Heart right ventricle (tissue), 16 donors: Measurements from ENCODE around the gene USP30. TPM values are rescaled to one million over a fixed set of nuclear protein-coding genes. Genes with fewer than 3 reads are reported as not detected.

ENCODE experiments used
- ATAC-seq, 8 donors: fragments of 200-7000 bp; cut with Tn5 transposase; one replicate each; pipeline ENCODE4 v1.9.1; 2020; ENCODE audit warnings: mild to moderate bottlenecking in 8 of 8, moderate library complexity in 8 of 8, moderate number of reproducible peaks in 1 of 8
- DNase-seq, 2 donors: peaks; one replicate each; pipeline ENCODE4 v3.0.0-alpha.2; 2020
- H3K27ac ChIP-seq, 10 donors: fragments of 200-600 bp; sonication (generic) in 2 of 10; one replicate each; pipeline versions ENCODE4 v1.5.0 to v1.8.0; 2020 to 2022; ENCODE audit warnings: mild to moderate bottlenecking in 3 of 10
- H3K27me3 ChIP-seq, 7 donors: fragments of 200-600 bp; one replicate each; pipeline ENCODE4 v1.8.0; 2021 to 2022; ENCODE audit warnings: mild to moderate bottlenecking in 2 of 7
- H3K36me3 ChIP-seq, 9 donors: fragments of 200-600 bp; sonication (generic) in 1 of 9; one replicate each; pipeline versions ENCODE4 v1.5.0 to v1.8.0; 2020 to 2022; ENCODE audit warnings: mild to moderate bottlenecking in 2 of 9
- H3K4me1 ChIP-seq, 9 donors: fragments of 200-600 bp; sonication (generic) in 1 of 9; one replicate each; pipeline versions ENCODE4 v1.5.0 to v1.8.0; 2020 to 2022; ENCODE audit warnings: mild to moderate bottlenecking in 4 of 9
- H3K4me3 ChIP-seq, 10 donors: fragments of 200-600 bp; sonication (generic) in 2 of 10; one replicate each; pipeline versions ENCODE4 v1.5.0 to v1.8.0; 2020 to 2022; ENCODE audit warnings: mild to moderate bottlenecking in 7 of 10, moderate library complexity in 2 of 10
- H3K9me3 ChIP-seq, 11 donors: fragments of 200-600 bp in 10 of 11; sonication (generic) in 2 of 11; one replicate each; pipeline versions ENCODE4 v1.5.0 to v1.8.0; 2013 to 2022; ENCODE audit warnings: mild to moderate bottlenecking in 2 of 11, control low read depth in 1 of 11, moderate library complexity in 1 of 11
- WGBS, 2 donors: extraction: QIAGEN DNeasy Blood & Tissue Kit; methylation state at CpG; one replicate each; pipeline ENCODE4 v1.1.7; 2013; ENCODE audit warnings: inconsistent platforms in 1 of 2; 5-methylcytosine and 5-hydroxymethylcytosine counted together
- intact Hi-C, 10 donors: fragments of 100-400 bp; cut with DNase I; formaldehyde crosslinking; loops; one replicate each; pipeline versions ENCODE4 v1.11.1 to v1.14.2; 2022
- polyA plus RNA-seq, 2 donors: library from polyadenylated mRNA; stranded (reverse); fragments of 200-250 nt; gene quantifications; one replicate each; pipeline ENCODE4 v1.2.3, GENCODE V29; 2013
- total RNA-seq, 10 donors: library from RNA; stranded (reverse); fragmentation: NEBNext Ultra II Directional in 3 of 10; extraction: Animal tissue kit (Norgen Biotek cat#: 25700) in 3 of 10; gene quantifications; one replicate each; pipeline versions ENCODE4 v1.2.1 to v1.2.4, GENCODE V29; 2021 to 2023
- TF ChIP-seq, protein P1 (sequence below), 9 donors: fragments of 200-600 bp; sonication (generic) in 2 of 9; IDR thresholded peaks; one replicate each; pipeline versions ENCODE4 v1.5.0 to v1.8.0; 2021 to 2022; ENCODE audit warnings: antibody characterized with exemption in 9 of 9, mild to moderate bottlenecking in 5 of 9, moderate library complexity in 1 of 9
- donor health status: Arrhythmogenic right ventricular cardiomyopathy.
- donor health status: ischemic (EF 13 %, LVEDD 7.1; RV severe dilation, severe dysfunction).
- donor health status: healthy with polysubstance abuse.
- donor health status: DM: no; HTN: yes; CAD: no.
- donor health status: DM: no; HTN: no; CAD: no.
- donor health status: ischemic (EF 25% LVEDD 6.9; RV normal size, moderate dysfunction).
- donor health status: ischemic (EF 25% LVEDD 5.7; RV mildly dilated, moderate dysfunction).
- donor health status: healthy.
- donor health status: DM: yes; HTN: yes; CAD: no.
- donor health status: Ischemic cardiomyopathy.
- donor health status: ischemic (EF 35%, LVEDD 5.7; RV mildly dilated, moderate dysfunction).
- donor health status: nonischemic (EF 11% LVEDD 7.7; RV severe dilation, severe dysfunction).
- donor health status: DM: yes; HTN: yes; CAD: no.
- donor health status: PGD.
- donor health status: ischemic (EF 29% LVEDD 5.4; RV normal size, mild dysfunction).
- donor health status: nonischemic (EF 23%, LVEDD 6.1; RV moderate dilation, normal function).

The USP30 gene
- total and polyA plus RNA-seq, 12 donors, result 4.8 to 22.2 (median 12.7) TPM

DNA sequence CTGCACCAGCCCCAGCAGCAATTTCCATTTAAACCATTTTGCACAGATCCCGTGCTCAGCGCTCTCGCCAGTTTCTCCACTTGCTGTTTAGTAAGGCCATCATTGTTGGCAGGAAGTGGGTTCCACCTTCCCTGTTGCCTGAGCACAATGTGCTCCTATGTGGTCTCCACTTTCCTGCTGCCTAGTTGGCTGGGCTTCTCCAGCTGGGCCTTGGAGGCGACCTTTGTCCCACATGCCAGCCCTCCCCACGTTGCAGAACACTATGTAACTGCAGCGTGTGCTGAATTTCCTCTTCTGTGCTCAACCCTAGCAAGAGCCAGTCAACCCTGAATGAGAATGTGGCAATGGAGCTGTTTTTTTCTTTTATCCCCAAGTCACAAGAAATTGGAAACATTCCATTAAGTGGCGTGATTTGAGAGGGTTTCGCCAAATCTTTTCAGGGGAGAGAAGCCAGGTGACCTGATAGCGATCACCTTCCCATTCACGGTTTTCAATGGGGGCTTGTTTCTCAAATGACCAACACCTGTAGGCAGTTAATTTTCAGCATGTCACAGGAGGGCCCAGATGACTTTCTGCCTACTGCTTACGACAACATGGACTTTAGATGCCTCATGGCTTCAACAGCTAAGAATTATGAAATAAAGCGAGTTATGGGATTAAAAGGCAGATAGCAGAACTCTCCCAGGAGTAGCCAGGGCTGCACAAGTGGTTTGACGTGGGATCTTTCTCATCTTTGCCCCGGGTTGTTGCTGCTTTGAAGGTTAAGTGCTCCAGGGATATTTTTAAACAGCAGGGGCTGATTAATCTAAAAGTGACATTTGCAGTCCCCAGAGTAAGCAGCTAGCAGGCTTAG lies 63.6 kb downstream of the USP30 start, which contains the start of gene ACACB:
Gene ACACB (plus strand): TSS at position 830 of the 853 bp plus-strand sequence. CDS start 22,819 bp downstream, outside the sequence.
- DNase-seq (peak; percentile 67 to 69), ATAC-seq (peak; percentile 26 to 83 (median 68))
- peaks cover 0 to 5% (median 0%) of the 10 kb centered on the region in 9 donors for H3K36me3 ChIP-seq
- 29 to 31% methylated on average over 14 of the region's 14 CpGs for WGBS, 2 donors
- H3K27ac ChIP-seq, result peak within 1 kb of the TSS; percentile 84 to 99 (median 91)
- TF ChIP-seq, protein P1, sequence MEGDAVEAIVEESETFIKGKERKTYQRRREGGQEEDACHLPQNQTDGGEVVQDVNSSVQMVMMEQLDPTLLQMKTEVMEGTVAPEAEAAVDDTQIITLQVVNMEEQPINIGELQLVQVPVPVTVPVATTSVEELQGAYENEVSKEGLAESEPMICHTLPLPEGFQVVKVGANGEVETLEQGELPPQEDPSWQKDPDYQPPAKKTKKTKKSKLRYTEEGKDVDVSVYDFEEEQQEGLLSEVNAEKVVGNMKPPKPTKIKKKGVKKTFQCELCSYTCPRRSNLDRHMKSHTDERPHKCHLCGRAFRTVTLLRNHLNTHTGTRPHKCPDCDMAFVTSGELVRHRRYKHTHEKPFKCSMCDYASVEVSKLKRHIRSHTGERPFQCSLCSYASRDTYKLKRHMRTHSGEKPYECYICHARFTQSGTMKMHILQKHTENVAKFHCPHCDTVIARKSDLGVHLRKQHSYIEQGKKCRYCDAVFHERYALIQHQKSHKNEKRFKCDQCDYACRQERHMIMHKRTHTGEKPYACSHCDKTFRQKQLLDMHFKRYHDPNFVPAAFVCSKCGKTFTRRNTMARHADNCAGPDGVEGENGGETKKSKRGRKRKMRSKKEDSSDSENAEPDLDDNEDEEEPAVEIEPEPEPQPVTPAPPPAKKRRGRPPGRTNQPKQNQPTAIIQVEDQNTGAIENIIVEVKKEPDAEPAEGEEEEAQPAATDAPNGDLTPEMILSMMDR (IDR thresholded peaks at IDR 0.05), result no peak
- intact Hi-C loops, result loop anchor here in 6 of 10 donors (2.0 to 10.0 kb wide), 6 partner anchors 15 to 269 kb away; no protein-coding TSS in a partner anchor
- no peaks in the 10 kb centered on the region for H3K9me3 ChIP-seq
- H3K4me3 ChIP-seq, result peak within 1 kb of the TSS; percentile 24 to 49 (median 43)
- peaks cover 15 to 98% (median 79%) of the 10 kb centered on the region in 9 donors for H3K4me1 ChIP-seq
- no peaks in the 10 kb centered on the region for H3K27me3 ChIP-seq

DNA sequence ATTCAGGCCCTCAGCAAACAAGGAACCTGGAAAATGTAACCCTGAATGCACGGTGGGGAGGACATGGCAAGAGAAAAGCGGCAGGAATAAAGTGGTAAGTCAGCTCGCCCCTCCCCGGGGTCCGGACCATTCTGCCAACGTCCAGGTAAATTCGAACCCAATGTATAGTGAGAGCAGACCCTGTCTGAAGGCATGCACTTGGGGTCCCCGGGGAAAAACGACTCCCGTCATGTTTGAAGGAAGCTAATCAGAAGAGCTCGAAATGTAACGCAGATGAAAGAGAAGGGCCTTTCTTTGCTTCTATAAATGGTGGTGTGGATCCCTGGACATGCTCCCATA lies 64.2 kb downstream of the USP30 start:
- TF ChIP-seq, protein P1 (IDR thresholded peaks at IDR 0.05), result no peak
- Histone ChIP-seq H3K4me3 (peak overlapping the region; percentile 24 to 49 (median 43)), H3K27ac (peak overlapping the region; percentile 84 to 99 (median 91)), H3K27me3 (no peaks in the 10 kb centered on the region), H3K9me3 (no peaks in the 10 kb centered on the region), H3K4me1 (peaks cover 15 to 100% (median 79%) of the 10 kb centered on the region in 9 donors), H3K36me3 (peaks cover 0 to 6% (median 0%) of the 10 kb centered on the region in 9 donors)
- DNase-seq (no peak), ATAC-seq (no peak)
- 46 to 48% methylated on average over 12 of the region's 12 CpGs for WGBS, 2 donors
- intact Hi-C loops, result loop anchor here in 6 of 10 donors (2.0 to 10.0 kb wide), 6 partner anchors 14 to 268 kb away; no protein-coding TSS in a partner anchor

DNA sequence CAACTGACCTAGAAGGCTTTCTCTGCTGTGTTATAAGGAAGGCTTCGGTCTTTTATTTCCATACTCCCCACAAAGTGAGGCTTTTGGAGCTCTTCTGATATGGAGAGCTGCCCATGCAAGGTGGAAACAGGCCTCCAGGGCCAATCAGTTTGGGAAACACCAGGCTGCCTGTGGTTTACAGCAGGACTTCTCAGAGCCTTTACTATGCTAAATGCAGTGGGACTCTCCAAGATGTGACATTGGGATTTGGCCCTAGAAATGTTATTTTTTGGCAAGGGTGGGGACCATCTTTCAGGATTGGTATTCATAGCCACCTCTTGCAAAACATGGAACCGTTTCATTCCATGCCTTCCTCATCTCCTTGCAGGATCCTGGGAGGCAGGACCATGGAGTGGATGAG lies 67.7 kb downstream of the USP30 start:
- peaks cover 10 to 90% (median 59%) of the 10 kb centered on the region in 9 donors for H3K4me1 ChIP-seq
- H3K4me3 ChIP-seq, result peak overlapping the region in 1 of 10 donors; percentile 24
- H3K27ac ChIP-seq, result peak overlapping the region in 9 of 10 donors; percentile 24 to 99 (median 90)
- ATAC-seq (no peak), DNase-seq (no peak)
- 51 to 54% methylated on average over 2 of the region's 2 CpGs for WGBS, 2 donors
- intact Hi-C loops, result no loop called here
- H3K27me3 ChIP-seq, result no peaks in the 10 kb centered on the region
- TF ChIP-seq, protein P1 (IDR thresholded peaks at IDR 0.05), result no peak
- H3K9me3 ChIP-seq, result no peaks in the 10 kb centered on the region
- peaks cover 0 to 8% (median 0%) of the 10 kb centered on the region in 9 donors for H3K36me3 ChIP-seq

DNA sequence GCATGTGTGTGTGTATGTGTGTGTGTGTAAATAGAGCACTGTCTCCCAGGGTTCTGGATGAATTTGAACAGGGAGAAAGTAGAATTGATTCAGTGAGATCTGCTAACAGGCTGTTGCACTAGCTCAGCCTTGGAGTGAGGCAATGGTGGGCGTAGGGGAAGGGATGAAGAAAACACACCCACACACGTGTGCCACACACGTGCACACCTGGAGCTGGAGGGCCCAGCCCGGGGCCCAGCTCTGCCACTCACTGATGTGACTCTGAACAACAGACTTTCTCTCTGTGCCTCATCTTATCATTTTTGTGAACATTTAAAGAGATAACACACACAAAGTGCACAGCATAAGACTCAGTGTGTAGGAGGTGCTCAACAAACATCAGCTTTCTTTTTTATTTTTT lies 68.2 kb downstream of the USP30 start:
- DNase-seq (no peak), ATAC-seq (no peak)
- no peak overlapping the region for H3K4me3 ChIP-seq
- no peaks in the 10 kb centered on the region for H3K9me3 ChIP-seq
- 54 to 58% methylated on average over 4 of the region's 4 CpGs for WGBS, 2 donors
- intact Hi-C loops, result no loop called here
- H3K27me3 ChIP-seq, result no peaks in the 10 kb centered on the region
- H3K36me3 ChIP-seq, result peaks cover 0 to 13% (median 0%) of the 10 kb centered on the region in 9 donors
- H3K4me1 ChIP-seq, result peaks cover 6 to 90% (median 58%) of the 10 kb centered on the region in 9 donors
- peak overlapping the region in 6 of 10 donors; percentile 60 to 99 (median 92) for H3K27ac ChIP-seq
- TF ChIP-seq, protein P1 (IDR thresholded peaks at IDR 0.05), result no peak
